GM21619 (cell line): ENCODE results near the gene MORN4.
"Not testable (repeated sequence)": the region's sequence is repeated elsewhere in the genome, so short reads cannot be mapped to it uniquely, and the experiment has no call there.

Experiments used
- ATAC-seq: cut with Tn5 transposase; IDR thresholded peaks from one replicate; pipeline ENCODE4 v1.9.1; 2021; ENCODE audit not compliant: unreplicated experiment

Gene MORN4

DNA sequence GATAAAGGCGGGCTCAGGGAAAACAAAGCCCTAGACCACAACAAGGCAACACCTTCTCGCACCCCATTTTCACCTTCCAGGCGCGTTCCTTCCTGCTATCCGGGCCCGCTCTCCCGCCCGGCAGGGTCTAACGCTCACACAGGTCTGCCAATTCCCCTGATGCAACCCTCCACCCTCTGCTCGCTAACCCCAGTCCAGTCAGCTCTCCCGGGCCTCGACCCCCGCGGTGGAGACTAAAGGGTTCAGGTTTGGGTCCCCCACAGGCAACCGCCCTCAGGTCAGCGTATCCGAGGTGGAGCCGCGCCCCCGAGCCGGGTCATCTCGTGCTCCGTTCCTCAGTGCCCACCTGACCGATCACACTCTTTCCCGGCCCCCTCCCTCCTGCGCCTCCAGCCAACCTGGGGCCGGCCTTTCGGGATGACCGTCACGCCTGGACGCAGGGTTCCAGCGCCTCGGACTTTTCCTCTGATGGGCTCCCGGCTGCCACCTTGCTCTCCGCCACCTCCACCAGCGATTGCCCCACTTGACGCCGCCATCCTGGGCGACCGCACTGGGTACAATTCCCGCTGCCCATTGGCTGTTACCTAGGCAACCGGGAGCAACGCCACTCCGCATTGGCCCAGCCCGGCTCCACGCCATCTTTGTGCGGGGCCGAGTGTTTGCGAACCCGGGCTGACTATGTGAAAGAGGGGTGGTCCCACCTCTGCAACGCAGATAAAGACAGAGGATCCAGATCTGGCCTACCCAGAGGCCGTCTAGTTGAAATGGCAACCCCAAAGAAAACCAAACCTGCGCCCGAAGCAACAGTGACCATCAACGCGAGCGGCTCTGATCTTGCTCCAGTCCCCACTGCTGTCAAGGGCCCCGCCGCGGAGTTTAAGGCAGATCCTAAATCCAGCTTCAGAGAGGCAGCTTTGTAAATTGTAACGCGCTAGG, at the start of gene MORN4:
Gene MORN4, minus strand, starts transcription at position 552 of the 936 bp plus-strand sequence. CDS start 13,847 bp downstream, outside the sequence.
- peak; percentile 99 for ATAC-seq

DNA sequence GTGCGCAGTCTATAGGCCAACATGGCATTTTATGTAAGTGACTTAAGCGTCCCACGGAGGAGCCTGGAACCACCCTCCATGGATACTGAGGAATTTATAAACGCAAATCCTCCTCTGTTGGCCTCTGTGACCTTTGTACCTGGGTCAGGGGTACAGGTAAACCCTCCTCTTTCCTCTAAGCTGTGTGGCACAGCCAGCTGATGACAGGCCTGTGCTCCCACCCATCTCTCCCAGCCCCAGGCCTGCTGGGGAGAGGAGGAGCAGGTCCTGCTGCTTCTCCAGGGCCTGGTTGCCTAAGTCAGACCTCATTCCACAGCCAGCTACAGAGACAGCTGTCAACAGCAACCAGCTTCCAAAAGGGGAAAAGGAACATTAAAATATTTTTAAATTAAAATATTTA, 48.7 kb upstream of the MORN4 start:
- ATAC-seq = no peak

DNA sequence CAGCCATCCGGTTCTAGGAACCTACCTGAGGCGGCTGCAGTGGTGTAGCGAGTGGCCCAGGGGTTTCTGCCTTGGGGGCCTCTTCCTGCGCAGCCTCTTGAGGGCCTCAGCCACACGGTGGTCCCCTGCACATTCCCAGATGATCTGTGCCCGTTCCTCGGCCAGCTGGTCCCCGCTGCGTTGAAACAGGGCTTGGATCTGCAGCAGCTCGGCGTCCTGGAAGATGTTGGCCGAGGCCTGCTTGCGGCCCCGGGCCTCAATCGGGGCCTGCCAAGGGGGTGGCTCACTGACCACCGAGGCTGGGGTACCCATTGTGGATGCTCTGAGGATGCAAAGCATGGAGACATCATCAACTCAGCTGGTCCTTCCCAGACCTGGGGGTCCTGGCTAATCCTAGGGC, 46.3 kb upstream of the MORN4 start:
- no peak for ATAC-seq

DNA sequence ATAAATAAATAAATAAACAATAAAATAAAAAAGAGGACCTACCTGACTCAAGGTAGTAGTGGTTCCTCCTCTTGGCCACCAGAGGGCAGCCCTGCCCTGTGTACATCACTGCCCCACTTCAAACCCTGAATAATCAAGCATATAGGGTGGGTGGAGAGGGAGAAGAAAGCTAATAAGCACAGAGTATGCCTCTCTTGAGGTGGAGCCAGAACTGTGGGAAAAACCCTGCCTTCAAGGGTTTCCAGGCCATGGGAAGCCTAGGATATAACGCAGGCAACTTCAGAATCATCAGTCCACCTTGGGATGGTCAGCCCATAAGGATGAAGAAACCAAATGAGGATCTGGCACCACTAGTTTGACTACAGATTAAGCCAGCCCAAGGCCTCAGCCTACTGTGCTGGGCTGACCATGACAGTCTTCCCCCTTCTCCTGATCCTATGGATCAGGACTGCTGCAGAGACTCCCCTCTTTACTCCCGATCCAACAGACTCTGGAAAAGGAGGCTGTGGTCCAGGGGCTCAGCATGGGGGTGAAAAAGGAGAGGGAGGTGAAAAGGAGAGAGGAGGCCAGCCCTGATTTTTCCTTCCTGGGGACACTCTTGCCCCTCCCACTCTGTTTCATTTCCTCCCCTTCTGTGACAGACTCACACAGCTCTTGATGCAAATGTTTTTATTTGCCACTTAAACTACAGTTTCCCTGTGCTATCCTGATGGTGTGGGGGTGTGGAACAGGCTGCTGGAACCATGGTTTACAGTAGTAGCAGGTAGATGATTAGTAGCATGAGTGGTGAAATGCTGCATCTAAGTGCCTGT, 43.7 kb upstream of the MORN4 start:
- peak; percentile 68 for ATAC-seq

DNA sequence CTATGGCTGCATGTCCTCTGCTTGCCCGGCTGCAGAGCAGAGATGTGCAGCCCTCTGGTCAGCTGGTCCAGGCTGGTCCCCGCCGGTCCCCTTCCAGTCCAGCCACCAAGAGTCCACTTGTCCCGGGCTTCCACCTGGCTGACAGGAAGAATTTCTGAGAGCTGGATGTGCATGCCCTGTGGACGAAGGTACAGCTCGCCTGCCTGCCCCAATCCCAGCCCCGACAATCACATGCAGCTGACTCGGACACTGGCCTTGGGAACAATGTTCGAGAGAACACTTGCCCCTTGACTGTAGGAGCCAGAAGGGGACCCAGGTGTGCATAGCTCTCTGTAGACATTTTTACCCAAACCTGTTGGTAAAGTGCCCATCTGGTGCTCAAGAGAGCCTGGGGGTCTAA, 41.9 kb upstream of the MORN4 start:
- no peak for ATAC-seq

DNA sequence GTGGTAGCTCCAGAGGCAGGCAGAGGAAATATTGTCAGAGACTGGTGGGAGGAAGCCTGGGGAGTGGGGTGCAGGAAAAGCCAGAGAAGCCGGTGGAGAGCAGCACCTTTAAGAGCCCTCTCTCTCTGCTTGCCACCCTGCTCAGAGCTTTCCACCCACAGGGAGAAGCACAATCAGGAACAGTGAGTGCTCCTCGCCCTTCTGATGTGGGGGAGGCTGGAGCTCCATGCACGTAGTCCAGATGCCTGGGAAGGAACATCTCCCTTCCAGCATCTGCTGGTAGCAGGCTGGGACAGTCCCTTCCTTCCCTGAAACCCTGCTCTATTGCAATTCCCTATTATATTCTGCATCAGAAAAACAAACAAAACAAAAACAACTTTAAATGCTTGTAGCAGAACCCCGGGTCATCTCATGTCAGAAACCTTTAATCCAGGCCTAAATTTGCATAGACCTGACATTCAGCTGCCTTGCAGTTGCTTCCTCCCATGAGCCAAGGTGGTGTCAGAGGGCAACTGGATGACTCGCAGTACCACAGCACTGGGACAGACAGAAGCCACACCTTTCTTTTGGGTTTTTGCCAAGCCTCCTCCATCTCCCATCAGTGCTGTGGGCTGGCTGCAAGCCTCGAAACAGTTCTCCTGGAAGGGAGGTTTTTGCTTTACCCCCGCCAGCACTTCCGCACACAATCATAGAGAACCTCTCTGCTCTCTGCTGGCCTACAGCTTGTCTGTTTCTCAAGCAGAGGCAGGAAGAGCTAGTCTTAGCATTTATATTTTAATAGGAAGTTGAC, 40.6 kb upstream of the MORN4 start:
- no peak for ATAC-seq

DNA sequence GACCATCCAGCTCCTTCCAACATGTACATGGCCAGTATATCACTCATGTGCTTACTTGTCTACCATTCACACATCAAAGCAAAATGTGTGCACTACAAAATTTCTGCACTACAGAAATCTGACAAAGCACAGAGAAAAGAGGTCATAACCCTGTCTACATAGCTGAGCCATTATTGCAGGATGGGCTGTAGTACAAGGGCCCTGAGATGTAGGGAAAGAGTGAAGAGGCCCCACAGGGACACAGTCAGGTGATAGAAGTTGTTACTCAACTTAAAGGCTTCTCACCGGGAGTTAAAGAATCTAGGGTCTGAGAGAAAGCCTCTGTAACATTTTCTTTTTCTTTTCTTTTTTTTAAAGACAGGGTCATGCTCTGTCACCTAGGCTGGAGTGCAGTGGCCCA, 36.3 kb upstream of the MORN4 start:
- ATAC-seq = no peak

DNA sequence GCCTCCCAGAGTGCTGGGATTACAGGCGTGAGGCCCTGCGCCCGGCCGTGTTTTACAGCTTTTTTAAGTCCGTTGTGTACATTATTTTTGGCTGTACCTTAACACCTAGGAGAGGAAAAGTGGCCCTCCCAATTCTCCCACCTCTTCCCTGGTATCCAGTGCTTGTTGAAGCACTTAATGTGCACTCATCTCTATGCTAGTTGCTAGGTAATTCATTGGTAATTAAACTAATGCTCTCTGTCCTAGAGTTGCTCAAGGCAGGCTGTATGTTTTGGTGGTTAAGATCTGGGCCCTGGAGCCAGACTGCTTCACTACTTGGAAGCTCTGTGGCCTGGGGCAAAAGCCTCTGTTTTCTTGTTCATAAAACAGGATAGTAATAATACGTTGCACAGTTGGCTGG, 34.2 kb upstream of the MORN4 start:
- ATAC-seq = no peak

DNA sequence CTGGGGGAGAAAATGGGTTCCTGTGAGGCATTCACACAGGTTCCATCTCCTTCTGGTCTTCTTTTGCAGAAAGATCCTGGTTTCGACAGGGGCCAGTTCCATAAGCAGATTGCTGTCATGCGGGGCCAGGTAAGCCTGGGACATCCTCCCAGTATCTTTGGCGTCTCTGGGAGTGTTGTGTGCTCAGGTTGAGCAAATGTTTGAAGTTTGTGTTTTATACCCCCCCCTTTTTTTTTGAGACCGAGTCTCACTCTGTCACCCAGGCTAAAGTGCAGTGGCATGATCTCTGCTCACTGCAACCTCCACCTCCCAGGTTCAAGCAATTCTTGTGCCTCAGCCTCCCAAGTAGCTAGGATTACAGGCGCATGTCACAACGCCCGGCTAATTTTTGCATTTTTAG, 33.7 kb upstream of the MORN4 start:
- ATAC-seq = no peak

DNA sequence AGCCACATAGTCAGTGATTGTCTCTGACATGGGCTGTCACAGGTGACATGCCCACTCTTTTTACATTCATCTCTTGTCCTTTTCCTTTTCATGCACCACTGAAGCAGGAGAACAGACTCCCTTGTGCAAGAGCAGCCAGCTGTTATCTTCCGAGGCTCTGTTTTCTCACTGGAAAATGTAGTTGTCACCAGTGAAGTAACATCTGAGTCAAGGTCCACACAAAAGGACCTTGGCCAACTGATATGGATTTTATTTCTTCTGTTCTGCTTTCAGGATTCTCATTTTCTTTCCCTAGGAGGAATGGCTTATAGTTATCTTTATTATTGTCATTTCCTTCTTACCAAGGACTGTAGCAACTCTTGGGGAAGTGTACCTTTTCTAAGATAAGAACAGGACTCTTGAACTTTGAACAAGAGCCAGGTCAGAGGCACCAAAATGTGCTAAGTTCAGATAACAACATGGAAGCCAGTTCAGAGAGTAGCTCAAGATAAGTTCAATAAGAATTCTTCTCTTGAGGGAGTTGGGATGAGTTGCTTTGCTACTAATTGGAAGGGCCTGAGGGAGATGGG, 31.1 kb upstream of the MORN4 start:
- no peak for ATAC-seq

DNA sequence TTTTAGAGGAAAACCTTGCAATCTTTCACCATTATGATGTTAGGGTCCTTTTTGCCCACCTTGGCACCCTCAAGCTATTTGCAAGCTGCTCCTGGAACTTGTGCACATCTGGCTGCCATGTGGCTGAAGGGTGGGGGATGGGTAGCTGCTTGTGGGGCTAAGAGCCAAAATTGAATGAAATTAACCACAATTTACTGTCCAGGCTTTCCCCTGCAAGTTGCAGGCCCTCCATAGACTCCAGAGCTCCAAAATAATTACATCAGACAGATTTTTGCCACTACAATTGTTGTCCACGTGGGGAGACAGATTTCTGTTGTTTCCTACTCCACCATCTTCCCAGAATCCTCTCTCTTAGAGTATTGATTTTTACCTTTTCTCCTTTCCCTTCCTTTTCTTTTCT, 26.3 kb upstream of the MORN4 start:
- ATAC-seq = no peak

DNA sequence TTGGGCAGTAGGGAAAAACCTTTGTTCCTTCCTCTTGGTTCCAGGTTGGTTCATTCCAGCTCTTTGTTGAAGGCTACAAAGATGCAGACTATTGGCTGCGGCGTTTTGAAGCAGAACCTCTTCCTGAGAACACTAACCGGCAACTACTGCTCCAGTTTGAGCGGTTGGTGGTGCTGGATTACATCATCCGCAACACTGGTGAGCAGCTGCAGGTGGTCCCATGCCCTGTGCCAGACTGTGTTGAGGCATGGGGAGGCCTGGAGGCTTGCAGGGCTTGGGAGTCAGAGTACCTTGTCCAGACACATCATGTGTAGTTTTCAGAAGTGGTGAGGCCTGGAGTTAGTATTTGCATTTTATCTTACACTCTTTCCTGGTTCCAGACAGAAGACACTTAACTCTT, 23.5 kb upstream of the MORN4 start:
- ATAC-seq = no peak

DNA sequence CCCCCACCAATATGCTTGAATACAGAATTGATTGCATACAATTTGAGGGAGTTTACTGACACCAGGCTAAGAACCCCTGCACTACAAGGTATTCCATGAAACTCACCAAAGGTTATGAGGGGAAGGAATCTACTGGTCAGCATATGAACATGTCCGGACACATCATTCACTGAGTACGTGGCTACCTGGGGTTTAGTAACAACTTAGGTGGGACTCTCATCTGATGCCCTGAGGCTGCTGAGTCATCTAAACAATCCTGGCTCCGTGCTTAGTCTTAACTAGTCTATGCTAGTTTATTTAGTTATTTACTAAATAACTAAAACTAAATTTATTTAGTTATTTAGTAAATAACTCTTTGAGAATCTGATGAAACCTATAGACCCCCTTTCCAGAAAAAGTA, 18.5 kb upstream of the MORN4 start:
- no peak for ATAC-seq

DNA sequence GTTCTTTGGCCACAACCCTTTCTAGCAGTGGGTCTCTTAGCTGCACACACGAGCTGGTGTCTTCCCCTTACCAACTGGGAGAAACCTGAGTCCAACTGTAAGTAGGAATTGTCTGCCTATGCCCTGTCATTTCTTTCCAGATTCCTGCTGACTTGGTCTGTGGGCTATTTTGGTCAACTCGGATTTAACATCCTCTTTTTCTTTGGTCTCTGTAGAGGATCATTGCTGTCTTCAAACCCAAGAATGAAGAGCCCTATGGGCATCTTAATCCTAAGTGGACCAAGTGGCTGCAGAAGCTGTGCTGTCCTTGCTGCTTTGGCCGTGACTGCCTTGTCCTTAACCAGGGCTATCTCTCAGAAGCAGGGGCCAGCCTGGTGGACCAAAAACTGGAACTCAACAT, 17.4 kb upstream of the MORN4 start:
- ATAC-seq = no peak

DNA sequence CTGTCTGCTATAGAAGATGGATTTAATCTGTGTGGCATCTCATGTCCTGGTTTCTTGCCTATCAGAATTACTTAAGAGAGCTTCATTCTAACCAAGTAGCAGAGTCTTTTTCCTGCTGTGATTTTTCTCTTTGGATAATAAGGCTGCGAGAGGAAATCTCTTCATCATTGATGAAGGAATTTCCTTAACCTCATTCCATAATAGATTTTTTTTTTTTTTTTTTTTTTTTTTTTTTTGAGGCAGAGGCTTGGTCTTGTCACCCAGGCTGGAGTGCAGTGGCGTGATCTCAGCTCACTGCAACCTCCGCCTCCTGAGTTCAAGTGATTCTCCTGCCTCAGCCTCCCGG, 16.1 kb upstream of the MORN4 start:
- ATAC-seq = not testable (repeated sequence)

DNA sequence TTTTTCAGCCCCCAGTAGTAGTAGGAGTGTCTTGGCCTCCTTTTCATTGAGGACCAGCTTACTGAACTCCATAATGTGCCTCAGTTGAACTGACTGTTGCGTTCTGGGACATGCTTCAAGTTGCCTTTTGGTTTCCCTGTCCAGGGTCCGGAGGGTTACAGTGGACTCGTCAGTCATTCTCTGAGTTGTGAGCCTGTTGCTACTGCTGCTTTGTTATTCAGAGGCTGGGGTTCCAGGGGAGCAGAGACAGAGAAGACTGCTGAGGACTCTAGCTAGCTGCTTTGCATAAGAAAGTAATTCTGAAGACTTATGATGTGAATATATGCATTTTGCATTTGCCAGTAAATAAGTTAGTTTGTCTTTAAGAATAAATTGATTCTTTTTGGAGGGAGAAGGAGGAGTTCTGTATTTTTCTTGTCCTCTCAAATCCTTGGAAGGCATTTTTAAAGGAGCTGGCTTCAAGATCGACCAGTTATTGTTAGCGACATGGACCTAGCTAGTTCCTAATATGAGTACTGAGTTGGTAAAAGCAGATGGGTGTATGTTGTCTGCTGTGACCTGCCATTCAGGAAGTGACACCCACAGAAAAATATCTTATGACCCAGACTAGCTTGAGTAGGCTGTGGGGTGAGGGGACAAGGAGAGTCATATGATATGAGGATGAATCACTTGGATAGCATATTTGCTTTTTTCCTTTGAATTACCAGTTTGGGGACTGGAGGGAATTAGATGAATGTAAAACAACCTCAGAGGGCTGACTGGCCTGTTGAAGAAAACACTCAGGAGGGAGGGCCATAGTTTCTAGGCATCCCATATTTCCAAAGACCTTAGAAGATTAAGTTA, 15.5 kb upstream of the MORN4 start:
- peak; percentile 90 for ATAC-seq

DNA sequence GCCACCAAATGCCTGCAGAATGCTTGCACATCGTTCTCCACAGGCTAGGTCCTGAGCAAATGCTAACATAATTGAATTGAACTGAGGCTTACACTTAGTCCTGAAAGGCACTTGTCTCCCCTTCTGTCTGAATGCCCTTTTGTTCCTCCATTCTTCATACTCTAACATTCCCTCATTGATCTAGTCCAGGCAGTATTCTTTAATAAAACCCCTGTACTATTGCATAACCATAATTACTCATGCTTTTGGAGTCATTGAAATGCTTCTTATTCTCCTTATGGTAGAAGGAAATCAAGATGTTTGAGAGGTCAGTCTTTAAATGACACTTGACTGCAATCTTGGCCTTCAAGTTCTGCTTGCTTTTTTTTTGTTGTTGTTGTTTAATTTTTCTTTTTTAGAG, 14.3 kb upstream of the MORN4 start:
- ATAC-seq = no peak

DNA sequence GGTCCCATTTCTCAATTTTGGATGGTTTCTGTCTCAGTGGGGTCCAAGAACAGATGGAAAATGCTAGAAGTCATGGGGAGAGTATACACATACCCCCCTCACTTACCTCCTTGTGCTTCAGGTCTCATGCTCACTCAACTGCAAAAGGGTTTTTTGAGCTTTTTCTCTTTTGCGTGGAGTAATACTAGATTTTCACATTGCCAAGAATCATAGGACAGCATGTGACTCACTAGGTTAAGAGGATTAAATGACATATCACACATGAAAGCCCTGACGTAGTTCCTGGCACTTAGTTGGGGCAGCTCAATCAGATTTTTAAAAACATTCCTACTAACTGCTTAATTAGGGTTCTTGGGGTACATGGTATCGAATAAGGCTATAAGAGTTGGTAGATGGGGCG, 11.6 kb upstream of the MORN4 start:
- ATAC-seq = no peak

DNA sequence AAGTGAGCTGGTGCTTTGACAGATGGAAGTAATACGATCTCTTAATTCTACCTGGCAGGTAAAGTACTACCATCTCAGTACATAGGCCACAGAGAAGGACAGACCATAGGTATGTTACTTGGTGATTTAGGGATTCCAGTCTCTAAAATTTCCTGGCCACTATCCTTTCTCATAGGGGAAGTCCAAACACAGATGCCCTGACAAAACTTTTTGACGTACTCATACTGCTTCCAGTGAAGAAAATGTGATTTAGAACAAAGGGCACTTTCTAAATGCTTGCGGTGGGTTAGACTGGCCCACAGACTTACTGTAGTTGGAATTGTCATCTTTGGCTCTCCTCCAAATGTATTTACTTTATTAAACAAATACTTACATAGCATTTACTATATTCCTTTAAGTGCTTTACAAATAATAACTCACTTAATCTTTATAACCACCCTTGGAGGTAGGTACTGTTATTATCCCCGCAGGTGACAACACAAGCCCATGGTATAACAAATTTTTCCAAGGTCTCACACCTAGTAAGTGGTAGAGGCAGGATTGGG, 10.2 kb upstream of the MORN4 start:
- ATAC-seq = no peak
